HEK293T (cell line): ENCODE measurements around the gene SNTG2.

Experiments
- CTCF ChIA-PET: fragments of 350-600 bp; formaldehyde crosslinking; extraction: SDS; loops from one replicate; lab custom pipeline; 2021; ENCODE audit warnings: antibody characterized with exemption, inconsistent platforms; lab: Yijun Ruan, JAX
- POLR2A ChIA-PET: fragments of 350-600 bp; formaldehyde crosslinking; extraction: SDS; loops from one replicate; lab custom pipeline; 2020; ENCODE audit warnings: antibody characterized with exemption, inconsistent platforms; lab: Yijun Ruan, JAX
- DNase-seq: peaks from one replicate; pipeline ENCODE4 v3.0.0; 2012; ENCODE audit warnings: mixed read lengths; ENCODE audit errors: extremely low spot score
- ARNT ChIP-seq: fragments of 450-650 bp; IDR thresholded peaks from 2 replicates; pipeline ENCODE4 v1.6.1; 2017; ENCODE audit warnings: mild to moderate bottlenecking
- BHLHE40 ChIP-seq: fragments of 450-650 bp; IDR thresholded peaks from 2 replicates; pipeline ENCODE4 v1.6.1; 2016; ENCODE audit warnings: mild to moderate bottlenecking, moderate library complexity, borderline replicate concordance
- CTBP1 ChIP-seq: fragments of 450-650 bp; IDR thresholded peaks from 2 replicates; pipeline ENCODE4 v1.6.1; 2016; ENCODE audit warnings: borderline replicate concordance
- ELF4 ChIP-seq: fragments of 450-650 bp; IDR thresholded peaks from 2 replicates; pipeline ENCODE4 v1.6.1; 2017; ENCODE audit warnings: antibody characterized with exemption
- FOXA1 ChIP-seq: fragments of 450-650 bp; IDR thresholded peaks from 2 replicates; pipeline ENCODE4 v1.6.1; 2016; ENCODE audit warnings: mild to moderate bottlenecking
- FOXK2 ChIP-seq: fragments of 450-650 bp; IDR thresholded peaks from 2 replicates; pipeline ENCODE4 v1.6.1; 2016; ENCODE audit warnings: mild to moderate bottlenecking
- FOXM1 ChIP-seq: fragments of 450-650 bp; IDR thresholded peaks from 2 replicates; pipeline ENCODE4 v1.6.1; 2017; ENCODE audit warnings: mild to moderate bottlenecking, borderline replicate concordance
- HDGF ChIP-seq: fragments of 450-650 bp; IDR thresholded peaks from 2 replicates; pipeline ENCODE4 v1.6.1; 2017; ENCODE audit warnings: antibody characterized with exemption, borderline replicate concordance
- L3MBTL2 ChIP-seq: fragments of 450-650 bp; conservative IDR thresholded peaks from 2 replicates; pipeline ENCODE4 v1.6.1; 2016; ENCODE audit warnings: mild to moderate bottlenecking
- LEF1 ChIP-seq: fragments of 450-650 bp; IDR thresholded peaks from 2 replicates; pipeline ENCODE4 v1.6.1; 2017; ENCODE audit warnings: mild to moderate bottlenecking, borderline replicate concordance
- NFRKB ChIP-seq: fragments of 450-650 bp; IDR thresholded peaks from 2 replicates; pipeline ENCODE4 v1.6.1; 2016; ENCODE audit warnings: mild to moderate bottlenecking, moderate library complexity
- SP1 ChIP-seq: fragments of 450-650 bp; IDR thresholded peaks from 2 replicates; pipeline ENCODE4 v1.6.1; 2017
- SUZ12 ChIP-seq: fragments of 450-650 bp; IDR thresholded peaks from 2 replicates; pipeline ENCODE4 v1.6.1; 2016; ENCODE audit warnings: mild to moderate bottlenecking
- TARDBP ChIP-seq: fragments of 450-650 bp; IDR thresholded peaks from 2 replicates; pipeline ENCODE4 v1.6.1; 2016
- ZNF384 ChIP-seq: fragments of 450-650 bp; IDR thresholded peaks from 2 replicates; pipeline ENCODE4 v1.6.1; 2016
- TF ChIP-seq, protein P1 (sequence below): fragments of 450-650 bp; IDR thresholded peaks from 2 replicates; pipeline ENCODE4 v1.6.1; 2016

Gene SNTG2

DNA sequence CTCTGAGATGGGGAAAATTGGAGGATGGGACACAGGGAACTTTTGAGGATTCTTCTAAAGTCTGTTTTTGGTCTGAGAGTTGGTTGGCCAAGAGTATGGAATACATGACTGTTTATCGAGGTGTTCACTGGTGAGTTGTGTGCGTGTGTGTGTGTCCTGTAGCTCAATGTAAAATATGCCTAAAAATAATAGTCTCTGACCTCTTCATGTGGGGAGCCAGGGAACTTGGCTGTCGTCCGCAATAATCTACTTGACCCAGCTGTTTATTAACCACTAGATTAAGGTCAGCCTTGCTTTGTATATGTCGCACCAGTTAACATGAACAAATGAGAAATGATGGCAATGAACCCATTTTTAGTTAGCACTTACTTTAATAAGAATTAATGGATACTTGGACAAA lies 285.2 kb downstream of the SNTG2 start:
- CTCF ChIA-PET, result no interaction called here
- no peak for DNase-seq
- TF ChIP-seq NFRKB, result no peak
- no peak for TF ChIP-seq BHLHE40
- TF ChIP-seq TARDBP, result no peak
- no peak for TF ChIP-seq L3MBTL2
- TF ChIP-seq SP1, result no peak
- TF ChIP-seq HDGF, result no peak
- TF ChIP-seq FOXM1, result no peak
- POLR2A ChIA-PET, result no interaction called here

DNA sequence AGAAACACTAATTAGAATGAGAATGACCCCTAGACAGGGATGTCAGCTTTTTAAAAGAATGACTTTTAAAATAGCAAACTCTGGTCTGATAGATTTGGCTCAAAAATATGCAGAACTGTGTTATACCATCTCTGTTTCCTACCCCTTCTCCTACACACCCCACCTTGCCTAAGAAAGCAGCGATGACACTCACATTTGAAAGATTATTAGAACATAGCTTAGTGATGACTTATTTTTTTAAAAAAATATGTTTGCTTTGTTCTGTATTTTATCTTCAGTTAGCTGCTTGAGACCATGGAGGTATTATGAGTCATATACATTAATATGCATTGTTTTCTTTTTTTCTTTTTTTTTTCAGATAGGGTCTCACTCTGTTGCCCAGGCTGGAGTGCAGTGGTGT lies 286.0 kb downstream of the SNTG2 start:
- ChIA-PET CTCF (no interaction called here), POLR2A (no interaction called here)
- TF ChIP-seq ELF4 (no peak), FOXM1 (no peak), L3MBTL2 (no peak), LEF1 (no peak), CTBP1 (no peak), HDGF (no peak), FOXK2 (no peak), FOXA1 (no peak), BHLHE40 (no peak), TARDBP (no peak), ZNF384 (no peak), SUZ12 (no peak), NFRKB (no peak)
- TF ChIP-seq, protein P1, sequence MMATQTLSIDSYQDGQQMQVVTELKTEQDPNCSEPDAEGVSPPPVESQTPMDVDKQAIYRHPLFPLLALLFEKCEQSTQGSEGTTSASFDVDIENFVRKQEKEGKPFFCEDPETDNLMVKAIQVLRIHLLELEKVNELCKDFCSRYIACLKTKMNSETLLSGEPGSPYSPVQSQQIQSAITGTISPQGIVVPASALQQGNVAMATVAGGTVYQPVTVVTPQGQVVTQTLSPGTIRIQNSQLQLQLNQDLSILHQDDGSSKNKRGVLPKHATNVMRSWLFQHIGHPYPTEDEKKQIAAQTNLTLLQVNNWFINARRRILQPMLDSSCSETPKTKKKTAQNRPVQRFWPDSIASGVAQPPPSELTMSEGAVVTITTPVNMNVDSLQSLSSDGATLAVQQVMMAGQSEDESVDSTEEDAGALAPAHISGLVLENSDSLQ, result no peak
- no peak for DNase-seq

DNA sequence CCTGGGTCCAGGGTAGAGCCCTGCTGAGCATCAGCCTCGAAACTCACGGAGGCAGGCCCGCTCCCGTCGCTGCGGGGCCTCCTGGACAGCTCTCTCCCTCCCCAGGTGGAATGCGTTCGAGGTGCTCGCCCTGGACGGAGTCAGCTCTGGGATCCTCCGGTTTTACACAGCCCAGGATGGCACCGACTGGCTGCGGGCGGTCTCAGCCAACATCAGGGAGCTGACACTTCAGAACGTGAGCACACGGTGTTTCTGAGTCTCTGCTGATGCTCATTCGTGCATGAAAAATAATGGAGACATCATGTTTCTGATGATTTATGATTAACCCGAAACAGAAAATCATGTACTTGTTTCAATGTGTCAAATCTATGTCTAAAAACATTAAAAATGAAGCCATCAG lies 287.1 kb downstream of the SNTG2 start:
- ChIA-PET POLR2A (no interaction called here), CTCF (no interaction called here)
- no peak for DNase-seq
- TF ChIP-seq TARDBP, result no peak
- TF ChIP-seq ARNT, result no peak
- no peak for TF ChIP-seq ZNF384
- TF ChIP-seq SP1, result no peak
- TF ChIP-seq BHLHE40, result no peak
- no peak for TF ChIP-seq SUZ12
- no peak for TF ChIP-seq HDGF
- TF ChIP-seq FOXK2, result no peak
- TF ChIP-seq, protein P1, result no peak
- TF ChIP-seq FOXM1, result no peak
- TF ChIP-seq ELF4, result no peak
- no peak for TF ChIP-seq FOXA1

DNA sequence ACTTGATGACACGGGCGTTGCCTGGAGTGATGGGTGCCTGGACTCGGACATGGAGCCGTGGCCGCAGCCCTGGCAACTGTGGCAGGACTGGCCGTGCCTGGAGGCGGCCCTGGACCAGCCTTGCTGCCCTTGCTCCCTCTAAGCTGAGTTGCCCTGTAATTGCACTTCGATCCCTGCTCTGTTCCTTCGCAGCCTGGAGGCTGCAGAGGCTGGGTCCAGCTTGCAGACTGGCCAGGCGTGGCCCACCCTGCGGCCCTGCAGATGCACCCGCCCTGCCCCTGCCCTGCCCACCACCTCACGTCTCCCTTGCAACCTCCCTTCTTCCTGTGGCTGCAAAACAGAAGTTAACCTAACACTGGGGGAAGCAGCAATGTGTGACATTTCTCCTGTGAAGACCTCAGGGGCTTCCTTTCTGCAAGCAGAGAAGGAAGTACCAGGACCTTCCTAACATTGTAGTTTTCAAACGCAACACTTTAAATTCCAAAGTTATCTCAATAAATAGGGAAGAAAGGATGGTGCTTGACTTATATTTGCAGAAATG lies 288.0 kb downstream of the SNTG2 start:
- ChIA-PET POLR2A (no interaction called here), CTCF (no interaction called here)
- no peak for DNase-seq
- no peak for TF ChIP-seq FOXA1
- TF ChIP-seq SUZ12, result no peak
- TF ChIP-seq, protein P1, result no peak
- no peak for TF ChIP-seq FOXK2
- TF ChIP-seq TARDBP, result no peak
- TF ChIP-seq HDGF, result no peak
- no peak for TF ChIP-seq ARNT
- TF ChIP-seq CTBP1, result no peak
- TF ChIP-seq L3MBTL2, result no peak
- TF ChIP-seq ELF4, result no peak
- no peak for TF ChIP-seq ZNF384
- TF ChIP-seq LEF1, result no peak
- no peak for TF ChIP-seq FOXM1
- no peak for TF ChIP-seq NFRKB

DNA sequence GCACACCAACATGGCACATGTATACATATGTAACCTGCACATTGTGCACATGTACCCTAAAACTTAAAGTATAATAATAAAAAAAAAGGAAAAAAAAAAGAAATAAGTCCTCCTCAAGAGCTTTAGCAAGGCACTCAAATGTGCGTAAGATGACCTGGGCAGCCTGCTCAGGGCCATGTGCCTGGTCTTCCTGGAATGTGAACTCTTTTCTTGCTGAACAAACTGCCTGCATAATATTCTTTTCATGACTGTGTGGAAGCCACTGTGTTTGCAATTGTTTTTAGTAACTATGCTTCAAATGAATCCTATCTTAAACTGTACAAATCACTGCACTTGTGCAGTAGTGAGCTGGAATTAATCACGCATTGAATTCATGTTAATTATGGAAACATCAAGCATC lies 294.5 kb downstream of the SNTG2 start:
- no peak for TF ChIP-seq FOXK2
- TF ChIP-seq LEF1, result no peak
- TF ChIP-seq NFRKB, result no peak
- TF ChIP-seq ELF4, result no peak
- no peak for TF ChIP-seq ZNF384
- no peak for TF ChIP-seq FOXA1
- TF ChIP-seq FOXM1, result no peak
- no peak for TF ChIP-seq L3MBTL2
- TF ChIP-seq TARDBP, result no peak
- no peak for TF ChIP-seq HDGF
- TF ChIP-seq CTBP1, result no peak
- TF ChIP-seq SP1, result no peak
- TF ChIP-seq, protein P1, result no peak
- TF ChIP-seq BHLHE40, result no peak
- TF ChIP-seq SUZ12, result no peak
- TF ChIP-seq ARNT, result no peak
- ChIA-PET POLR2A (no interaction called here), CTCF (no interaction called here)
- no peak for DNase-seq

DNA sequence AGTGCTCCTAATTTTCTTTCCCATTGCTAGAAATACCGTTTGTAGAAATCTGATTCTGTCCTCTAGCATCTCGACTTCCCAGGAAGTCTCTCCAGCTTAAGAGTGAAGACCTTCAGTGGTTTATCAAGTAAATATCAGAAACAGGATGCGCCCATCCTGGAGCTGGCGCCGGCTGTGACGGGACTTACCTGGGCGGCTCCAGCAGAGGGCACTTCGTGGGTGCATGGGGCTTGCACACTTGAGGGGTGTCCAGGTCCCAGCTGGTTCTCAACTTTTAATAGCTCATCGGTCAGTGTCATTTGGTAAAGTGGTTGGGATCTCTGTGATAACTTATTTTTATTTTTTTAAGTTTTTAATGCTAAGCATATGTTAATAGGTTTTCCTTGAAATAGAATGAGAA lies 295.6 kb downstream of the SNTG2 start:
- TF ChIP-seq ARNT, result no peak
- no peak for TF ChIP-seq BHLHE40
- TF ChIP-seq LEF1, result no peak
- no peak for TF ChIP-seq ZNF384
- TF ChIP-seq HDGF, result no peak
- TF ChIP-seq L3MBTL2, result no peak
- TF ChIP-seq TARDBP, result no peak
- no peak for TF ChIP-seq CTBP1
- TF ChIP-seq, protein P1, result no peak
- CTCF ChIA-PET, result no interaction called here
- POLR2A ChIA-PET, result no interaction called here
- DNase-seq, result no peak
